ENCODE results near the gene TESK1. TPM values are rescaled to one million over a fixed set of nuclear protein-coding genes. Genes with fewer than 3 reads are reported as not detected.

TESK1 gene
- total and polyA plus RNA-seq, 7 donors: 23.5 to 47.4 (median 27.0) TPM

DNA sequence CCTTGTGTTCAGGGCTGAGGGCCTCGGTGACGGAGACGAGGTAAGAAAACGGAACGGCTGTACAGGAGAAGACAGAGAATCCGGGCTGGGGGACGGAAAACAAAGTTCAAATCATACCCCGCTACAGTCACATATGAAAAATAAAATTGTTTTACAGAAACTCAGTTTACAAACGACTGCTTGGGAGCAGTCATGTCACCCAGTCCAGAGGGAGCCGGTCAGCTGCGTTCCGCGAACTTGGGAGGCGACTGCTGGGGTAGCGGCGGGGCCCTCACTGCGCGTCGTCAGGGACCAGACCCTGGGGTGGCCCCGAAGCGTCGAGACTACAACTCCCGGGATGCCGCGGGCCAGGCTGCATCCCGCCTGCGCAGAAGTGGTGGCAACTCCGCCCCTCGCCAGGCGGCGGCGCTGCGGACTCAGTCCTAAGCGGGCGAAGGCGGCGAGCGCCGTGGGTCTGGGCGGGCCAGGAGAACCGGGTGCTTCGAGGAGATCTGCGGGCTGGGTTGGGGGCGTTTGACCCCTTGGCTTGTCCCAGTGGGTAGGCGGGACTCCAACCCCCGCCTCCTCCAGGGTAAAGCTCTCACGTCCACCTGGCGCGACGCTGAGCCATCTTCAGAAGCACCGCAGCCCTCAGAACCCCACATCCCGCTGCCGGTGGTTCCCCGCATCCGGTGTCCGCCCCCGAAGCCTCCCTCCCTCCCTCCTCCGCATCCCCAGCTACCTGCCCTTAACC lies 41.6 kb downstream of the TESK1 start:
- H3K27me3 ChIP-seq: no peaks in the 10 kb centered on the region
- TF ChIP-seq POLR2A (IDR thresholded peaks at IDR 0.05): peak; percentile 86 to 91
- TF ChIP-seq, protein P1, sequence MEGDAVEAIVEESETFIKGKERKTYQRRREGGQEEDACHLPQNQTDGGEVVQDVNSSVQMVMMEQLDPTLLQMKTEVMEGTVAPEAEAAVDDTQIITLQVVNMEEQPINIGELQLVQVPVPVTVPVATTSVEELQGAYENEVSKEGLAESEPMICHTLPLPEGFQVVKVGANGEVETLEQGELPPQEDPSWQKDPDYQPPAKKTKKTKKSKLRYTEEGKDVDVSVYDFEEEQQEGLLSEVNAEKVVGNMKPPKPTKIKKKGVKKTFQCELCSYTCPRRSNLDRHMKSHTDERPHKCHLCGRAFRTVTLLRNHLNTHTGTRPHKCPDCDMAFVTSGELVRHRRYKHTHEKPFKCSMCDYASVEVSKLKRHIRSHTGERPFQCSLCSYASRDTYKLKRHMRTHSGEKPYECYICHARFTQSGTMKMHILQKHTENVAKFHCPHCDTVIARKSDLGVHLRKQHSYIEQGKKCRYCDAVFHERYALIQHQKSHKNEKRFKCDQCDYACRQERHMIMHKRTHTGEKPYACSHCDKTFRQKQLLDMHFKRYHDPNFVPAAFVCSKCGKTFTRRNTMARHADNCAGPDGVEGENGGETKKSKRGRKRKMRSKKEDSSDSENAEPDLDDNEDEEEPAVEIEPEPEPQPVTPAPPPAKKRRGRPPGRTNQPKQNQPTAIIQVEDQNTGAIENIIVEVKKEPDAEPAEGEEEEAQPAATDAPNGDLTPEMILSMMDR (IDR thresholded peaks at IDR 0.05): peak; percentile 93 to 98 (median 95)
- peak in 1 of 4 donors; percentile 10 for TF ChIP-seq EP300 (IDR thresholded peaks at IDR 0.05)
- TF ChIP-seq POLR2AphosphoS5 (IDR thresholded peaks at IDR 0.05): peak; percentile 94 to 98 (median 96)
- 0% methylated on average over 58 of the region's 58 CpGs for WGBS, 2 donors
- intact Hi-C loops (cut with DNase I): loop anchor here (2.0 to 10.0 kb wide), 4 partner anchors 42 to 238 kb away; partner anchors contain the start of genes GBA2, RGP1 and TESK1
- H3K4me3 ChIP-seq: peak overlapping the region; percentile 38 to 63 (median 56)
- H3K27ac ChIP-seq: peak overlapping the region; percentile 77 to 90 (median 87)
- no peaks in the 10 kb centered on the region for H3K36me3 ChIP-seq
- DNase-seq: peak; percentile 96
- no peaks in the 10 kb centered on the region for H3K9me3 ChIP-seq
- peaks cover 0 to 13% (median 11%) of the 10 kb centered on the region in 4 donors for H3K4me1 ChIP-seq

DNA sequence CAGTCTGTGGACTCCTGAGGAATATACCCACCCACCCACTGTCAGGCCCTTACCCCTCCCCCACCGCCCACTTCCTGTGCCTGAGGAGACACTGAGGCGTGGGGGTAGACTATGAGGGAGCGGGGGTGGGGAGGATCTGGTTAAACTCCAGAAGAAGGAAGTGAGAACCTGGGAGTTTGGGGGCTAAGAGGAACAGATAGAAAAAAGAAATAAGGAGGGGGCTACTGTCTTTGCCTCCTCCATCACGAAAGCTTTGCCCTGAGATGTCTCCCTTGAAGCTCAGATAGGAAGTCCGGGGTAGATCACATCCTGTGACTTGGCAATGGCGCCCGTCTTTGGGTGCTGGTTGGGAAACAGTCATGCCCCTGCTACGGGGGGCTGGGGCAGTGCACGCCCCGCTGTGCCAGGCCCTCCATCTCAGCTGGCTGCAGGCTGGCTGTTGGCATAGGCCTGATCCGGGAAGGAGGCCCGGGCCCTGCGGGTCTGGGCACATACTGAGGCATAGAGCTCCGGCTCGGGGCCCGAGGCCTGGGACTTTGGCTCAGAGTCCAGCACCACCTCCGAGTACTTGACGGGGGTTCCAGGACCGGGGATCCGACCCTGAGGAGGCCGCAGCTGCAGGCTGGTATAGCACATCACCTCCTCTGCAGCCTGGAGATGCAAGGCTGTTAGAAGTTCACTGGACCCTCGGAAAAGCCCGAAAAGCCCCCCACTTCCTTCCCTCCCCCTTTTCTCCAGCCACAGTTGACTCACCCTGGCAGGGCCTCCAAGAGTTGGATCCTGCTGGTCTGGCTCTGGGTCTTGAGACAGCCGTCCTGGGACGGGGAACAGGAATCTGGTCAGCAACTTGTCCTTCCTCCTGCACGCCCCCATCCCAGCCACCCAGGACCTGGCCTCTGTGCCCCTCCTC lies 44.6 kb downstream of the TESK1 start:
- WGBS, 2 donors: 65 to 85% methylated on average over 26 of the region's 26 CpGs
- Histone ChIP-seq H3K9me3 (no peaks in the 10 kb centered on the region), H3K27ac (peak overlapping the region in 1 of 4 donors; percentile 7), H3K4me1 (peaks cover 0 to 13% (median 11%) of the 10 kb centered on the region in 4 donors), H3K4me3 (no peak overlapping the region), H3K27me3 (no peaks in the 10 kb centered on the region), H3K36me3 (no peaks in the 10 kb centered on the region)
- TF ChIP-seq POLR2A (IDR thresholded peaks at IDR 0.05) (no peak), EP300 (IDR thresholded peaks at IDR 0.05) (no peak), POLR2AphosphoS5 (IDR thresholded peaks at IDR 0.05) (no peak)
- TF ChIP-seq, protein P1 (IDR thresholded peaks at IDR 0.05): no peak
- DNase-seq: no peak
- intact Hi-C loops (cut with DNase I): loop anchor here (5.0 to 10.0 kb wide), 3 partner anchors 98 to 655 kb away; partner anchors contain the start of genes GBA2 and RGP1

DNA sequence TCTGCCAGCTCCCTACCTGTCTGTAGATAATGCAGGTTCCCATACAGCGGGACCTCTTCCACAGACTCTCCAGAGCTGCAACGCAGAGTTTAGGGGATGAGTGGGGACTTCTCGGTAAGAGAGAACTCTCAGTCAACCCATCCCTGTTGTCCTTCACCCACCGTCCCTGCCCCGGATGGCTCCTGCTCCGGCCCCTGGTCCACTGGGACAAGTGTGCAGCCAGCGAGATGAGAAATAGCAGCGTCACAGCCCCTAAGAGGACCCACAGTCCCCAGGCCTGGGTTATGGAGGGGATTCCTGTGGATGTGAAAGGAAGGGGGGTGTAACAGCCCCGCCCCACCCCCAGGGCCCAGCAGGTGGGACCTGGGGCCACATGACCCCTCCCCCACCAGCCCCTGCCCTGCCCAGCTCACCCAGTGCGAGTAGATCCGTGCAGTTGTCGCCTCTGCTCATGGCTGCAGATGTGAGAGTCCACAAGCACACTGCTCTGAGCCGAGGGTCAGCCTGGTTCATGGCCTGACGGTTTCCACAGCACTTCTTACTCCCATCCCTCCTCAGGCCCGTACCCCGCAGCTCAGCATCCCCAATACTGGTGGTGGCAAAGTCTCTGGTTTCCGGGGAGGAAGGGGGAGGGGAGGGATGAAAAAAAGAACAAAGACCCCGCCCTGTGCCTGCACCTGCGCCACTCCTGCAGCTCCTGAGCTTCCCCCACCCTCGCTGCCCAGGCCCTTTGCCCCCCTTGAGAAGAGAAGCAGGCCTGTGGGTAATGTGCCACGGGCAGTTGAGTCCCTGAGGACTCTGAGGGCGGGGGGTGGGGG lies 45.5 kb downstream of the TESK1 start, which contains the start of gene SIT1:
TSS of gene SIT1 (minus strand) at position 591 of the 818 bp plus-strand sequence. CDS start at position 513, 78 bp downstream.
- 52 to 64% methylated on average over 22 of the region's 22 CpGs for WGBS, 2 donors
- H3K4me1 ChIP-seq: peaks cover 0 to 13% (median 11%) of the 10 kb centered on the region in 4 donors
- H3K9me3 ChIP-seq: no peaks in the 10 kb centered on the region
- DNase-seq: peak; percentile 61
- intact Hi-C loops (cut with DNase I): loop anchor here (10.0 kb wide), 1 partner anchor 656 kb away; no protein-coding TSS in a partner anchor
- H3K27ac ChIP-seq: peak within 1 kb of the TSS in 1 of 4 donors; percentile 7
- no peaks in the 10 kb centered on the region for H3K36me3 ChIP-seq
- H3K27me3 ChIP-seq: no peaks in the 10 kb centered on the region
- H3K4me3 ChIP-seq: no peak within 1 kb of the TSS
- no peak for TF ChIP-seq POLR2A (IDR thresholded peaks at IDR 0.05)
- TF ChIP-seq EP300 (IDR thresholded peaks at IDR 0.05): no peak
- TF ChIP-seq, protein P1 (IDR thresholded peaks at IDR 0.05): no peak
- no peak for TF ChIP-seq POLR2AphosphoS5 (IDR thresholded peaks at IDR 0.05)

Measured in sigmoid colon (tissue), 7 donors.